DND-41 (cell line): ENCODE data around the gene RNF181.

ENCODE experiments used
- ATAC-seq: fragments of 200-7000 bp; cut with Tn5 transposase; 3 replicates; pipeline ENCODE4 v1.9.1; 2021; ENCODE audit warnings: low read depth; ENCODE audit not compliant: insufficient read depth
- DNase-seq: peaks from one replicate; pipeline ENCODE4 v3.0.0-alpha.2; 2020
- H2AFZ ChIP-seq: 2 replicates; pipeline ENCODE4 v1.6.0; 2012; ENCODE audit warnings: low read depth, low read length
- H3K27ac ChIP-seq: 2 replicates; pipeline ENCODE4 v1.5.1; 2012; ENCODE audit warnings: low read length, inconsistent platforms
- H3K27me3 ChIP-seq: fragments of 200-600 bp; sonication (generic); 2 replicates; pipeline ENCODE4 v1.6.0; 2012; ENCODE audit warnings: low read length, mild to moderate bottlenecking, inconsistent platforms; ENCODE audit not compliant: insufficient read depth, poor library complexity
- H3K36me3 ChIP-seq: 2 replicates; pipeline ENCODE4 v1.5.1; 2012; ENCODE audit warnings: low read length, inconsistent platforms; ENCODE audit not compliant: insufficient read depth
- H3K4me1 ChIP-seq: 2 replicates; pipeline ENCODE4 v1.5.1; 2012; ENCODE audit warnings: mild to moderate bottlenecking, low read length; ENCODE audit not compliant: insufficient read depth
- H3K4me2 ChIP-seq: 2 replicates; pipeline ENCODE4 v1.6.0; 2012; ENCODE audit warnings: mild to moderate bottlenecking, moderate library complexity, low read length, inconsistent platforms; ENCODE audit not compliant: insufficient read depth
- H3K4me3 ChIP-seq, 2 experiments: fragments of 200-600 bp in 1 of 2; shearing (Covaris generic) in 1 of 2; 2 replicates each; pipeline ENCODE4 v1.5.1; 2012 to 2016; ENCODE audit warnings: inconsistent platforms in 2 of 2, low read length in 2 of 2, mild to moderate bottlenecking in 2 of 2, low read depth in 1 of 2, moderate library complexity in 1 of 2
- H3K79me2 ChIP-seq: 2 replicates; pipeline ENCODE4 v1.6.0; 2012; ENCODE audit warnings: low read length, inconsistent platforms; ENCODE audit not compliant: insufficient read depth
- H3K9ac ChIP-seq: 2 replicates; pipeline ENCODE4 v1.6.0; 2012; ENCODE audit warnings: low read depth, mild to moderate bottlenecking, inconsistent platforms, low read length, moderate library complexity
- H3K9me3 ChIP-seq: 2 replicates; pipeline ENCODE4 v1.5.1; 2012; ENCODE audit warnings: low read length, moderate library complexity, mild to moderate bottlenecking, inconsistent platforms; ENCODE audit not compliant: insufficient read depth, severe bottlenecking
- H4K20me1 ChIP-seq: 2 replicates; pipeline ENCODE4 v1.6.0; 2012; ENCODE audit warnings: low read length; ENCODE audit not compliant: insufficient read depth
- EZH2 ChIP-seq: IDR thresholded peaks from 3 replicates; pipeline ENCODE4 v1.6.1; 2012; ENCODE audit warnings: borderline replicate concordance, low read depth, mild to moderate bottlenecking, moderate library complexity, low read length, inconsistent platforms; ENCODE audit not compliant: severe bottlenecking
- TF ChIP-seq, protein P1 (sequence below): IDR thresholded peaks from 2 replicates; pipeline ENCODE4 v1.5.1; 2012; ENCODE audit warnings: borderline replicate concordance, low read length, moderate library complexity, mild to moderate bottlenecking; ENCODE audit not compliant: poor library complexity, severe bottlenecking; ENCODE audit errors: extremely low read depth

Gene RNF181

DNA sequence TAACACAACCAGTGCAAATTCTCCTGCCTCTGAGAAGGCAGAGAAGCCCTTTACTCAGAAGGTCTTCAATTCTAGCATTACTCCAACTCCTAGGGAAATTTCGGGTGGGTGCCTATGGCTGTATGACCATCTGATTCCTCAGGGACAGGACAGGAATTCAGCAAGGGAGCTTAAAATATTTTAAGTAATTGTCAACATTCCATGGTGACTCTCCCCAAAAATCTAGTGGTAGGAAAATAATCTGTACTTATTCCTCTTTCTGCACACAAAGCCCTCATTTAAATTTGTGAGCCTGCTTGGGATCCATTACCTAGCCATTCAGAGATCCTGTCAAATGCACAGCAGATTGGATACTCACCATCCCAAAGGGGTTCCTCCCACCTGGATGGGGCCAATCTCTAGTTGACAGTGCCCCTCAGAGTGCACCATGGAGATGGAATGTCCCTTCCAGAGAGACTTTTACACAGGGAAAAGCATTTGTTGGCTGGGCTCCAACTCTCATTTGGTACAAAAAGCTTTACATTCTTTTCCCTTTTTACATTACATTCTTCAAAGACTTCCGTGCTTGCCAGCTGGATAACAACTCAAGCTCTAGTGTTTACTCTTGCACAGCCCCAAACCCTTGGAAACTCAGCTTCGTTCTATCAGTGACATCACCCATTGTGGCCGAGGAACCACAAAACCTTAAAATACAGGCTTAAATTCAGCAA lies 10.0 kb downstream of the RNF181 start:
- no peak overlapping the region for H3K4me2 ChIP-seq

DNA sequence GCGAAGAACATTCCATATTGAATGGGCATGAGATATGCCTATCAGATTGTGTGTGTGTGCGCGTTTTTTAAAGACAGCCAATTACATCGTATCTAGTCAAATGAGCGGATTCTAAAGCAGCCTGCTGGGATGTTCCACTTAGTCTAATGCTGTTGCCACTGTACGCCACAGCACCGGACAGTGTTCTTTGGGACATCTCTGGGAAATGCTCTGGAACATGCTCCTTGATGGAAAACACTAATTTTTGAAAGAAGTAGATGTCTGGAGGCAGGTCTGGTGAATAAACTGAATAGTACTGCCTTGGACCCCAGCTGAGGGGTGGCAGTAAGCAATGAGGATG lies 10.5 kb downstream of the RNF181 start:
- peaks cover 30% of the 10 kb centered on the region for H3K36me3 ChIP-seq
- TF ChIP-seq, protein P1, sequence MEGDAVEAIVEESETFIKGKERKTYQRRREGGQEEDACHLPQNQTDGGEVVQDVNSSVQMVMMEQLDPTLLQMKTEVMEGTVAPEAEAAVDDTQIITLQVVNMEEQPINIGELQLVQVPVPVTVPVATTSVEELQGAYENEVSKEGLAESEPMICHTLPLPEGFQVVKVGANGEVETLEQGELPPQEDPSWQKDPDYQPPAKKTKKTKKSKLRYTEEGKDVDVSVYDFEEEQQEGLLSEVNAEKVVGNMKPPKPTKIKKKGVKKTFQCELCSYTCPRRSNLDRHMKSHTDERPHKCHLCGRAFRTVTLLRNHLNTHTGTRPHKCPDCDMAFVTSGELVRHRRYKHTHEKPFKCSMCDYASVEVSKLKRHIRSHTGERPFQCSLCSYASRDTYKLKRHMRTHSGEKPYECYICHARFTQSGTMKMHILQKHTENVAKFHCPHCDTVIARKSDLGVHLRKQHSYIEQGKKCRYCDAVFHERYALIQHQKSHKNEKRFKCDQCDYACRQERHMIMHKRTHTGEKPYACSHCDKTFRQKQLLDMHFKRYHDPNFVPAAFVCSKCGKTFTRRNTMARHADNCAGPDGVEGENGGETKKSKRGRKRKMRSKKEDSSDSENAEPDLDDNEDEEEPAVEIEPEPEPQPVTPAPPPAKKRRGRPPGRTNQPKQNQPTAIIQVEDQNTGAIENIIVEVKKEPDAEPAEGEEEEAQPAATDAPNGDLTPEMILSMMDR: no peak
- no peak for TF ChIP-seq EZH2
- peaks cover 19% of the 10 kb centered on the region for H3K79me2 ChIP-seq
- H3K4me2 ChIP-seq: no peak overlapping the region
- H3K27me3 ChIP-seq: peaks cover 10% of the 10 kb centered on the region
- H3K27ac ChIP-seq: no peak overlapping the region
- no peak for ATAC-seq
- peaks cover 28% of the 10 kb centered on the region; the same call in 1 of the 2 replicates for H4K20me1 ChIP-seq
- H3K4me1 ChIP-seq: peaks cover 31% of the 10 kb centered on the region
- H3K9me3 ChIP-seq: no peaks in the 10 kb centered on the region
- DNase-seq: no peak
- no peak overlapping the region for H2AFZ ChIP-seq
- no peak overlapping the region for H3K9ac ChIP-seq
- no peak overlapping the region for H3K4me3 ChIP-seq

More for the DNA sequence above, 10.0 kb downstream of the RNF181 start:
- Histone ChIP-seq H3K9me3 (no peaks in the 10 kb centered on the region), H3K4me1 (peaks cover 26% of the 10 kb centered on the region), H2AFZ (no peak overlapping the region), H3K9ac (no peak overlapping the region), H3K27me3 (peaks cover 10% of the 10 kb centered on the region), H4K20me1 (peaks cover 28% of the 10 kb centered on the region; the same call in 1 of the 2 replicates), H3K4me3 (no peak overlapping the region), H3K36me3 (peaks cover 30% of the 10 kb centered on the region), H3K27ac (no peak overlapping the region), H3K79me2 (peaks cover 16% of the 10 kb centered on the region)
- ATAC-seq (no peak), DNase-seq (no peak)
- TF ChIP-seq, protein P1: no peak
- TF ChIP-seq EZH2: no peak

DNA sequence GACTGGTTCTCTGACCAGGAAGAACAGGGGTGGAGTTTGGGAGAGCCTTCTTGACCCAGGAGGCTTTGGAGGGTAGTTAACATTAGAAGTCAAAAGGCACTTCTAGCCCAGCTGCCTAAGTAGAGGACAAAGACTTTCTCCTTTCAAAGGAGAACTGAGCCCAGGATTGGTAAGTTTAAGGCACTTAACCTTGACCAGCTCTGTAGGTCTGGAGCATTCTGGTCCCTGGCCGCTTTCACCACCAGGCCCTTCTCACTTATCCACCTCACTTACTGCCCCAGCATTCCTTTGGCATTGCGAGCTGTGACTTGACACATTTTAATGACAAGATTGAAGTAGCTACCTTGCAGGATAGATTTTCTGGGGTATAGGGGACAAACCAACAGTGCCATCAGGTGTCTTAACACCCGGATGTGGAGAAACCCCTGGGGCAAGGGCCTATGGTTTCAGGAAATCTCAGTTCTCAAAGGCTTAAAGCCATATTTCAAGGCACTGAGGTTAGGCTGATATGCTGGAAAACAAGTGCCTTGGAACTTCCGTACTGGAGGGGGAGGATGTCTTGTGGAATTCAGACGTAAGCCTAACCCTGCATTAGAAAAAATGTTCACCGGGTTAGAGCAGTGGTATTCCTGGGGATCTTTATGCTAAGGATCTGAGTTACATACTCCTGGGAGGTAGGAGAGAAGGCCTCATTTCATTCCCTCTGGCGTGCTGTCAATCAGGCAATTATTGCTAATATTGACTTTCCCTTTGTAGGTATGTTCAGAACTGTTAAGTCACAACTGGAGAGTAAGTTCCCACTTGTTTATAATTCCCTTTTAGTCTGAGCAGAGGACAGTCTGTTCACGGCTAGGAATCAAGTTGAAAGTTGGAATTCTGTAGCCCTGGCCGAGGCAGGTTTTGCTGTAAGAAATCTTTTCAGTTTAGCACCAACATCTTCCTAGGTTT lies 12.0 kb downstream of the RNF181 start:
- Histone ChIP-seq H3K4me2 (no peak overlapping the region), H3K4me1 (peaks cover 29% of the 10 kb centered on the region), H2AFZ (no peak overlapping the region), H3K36me3 (peaks cover 30% of the 10 kb centered on the region), H3K9ac (no peak overlapping the region), H3K9me3 (no peaks in the 10 kb centered on the region), H3K4me3 (no peak overlapping the region), H3K27me3 (peaks cover 8% of the 10 kb centered on the region), H4K20me1 (peaks cover 22% of the 10 kb centered on the region; the same call in 1 of the 2 replicates), H3K79me2 (peaks cover 34% of the 10 kb centered on the region), H3K27ac (no peak overlapping the region)
- no peak for ATAC-seq
- DNase-seq: no peak
- TF ChIP-seq, protein P1: no peak
- TF ChIP-seq EZH2: no peak
